Suprapubic skin (tissue), 3 donors: ENCODE data around the gene PRTFDC1.

Experiments
- CTCF ChIP-seq, 2 donors: fragments of 200-600 bp in 1 of 2; fragments of 450-650 bp in 1 of 2; sonication (generic) in 1 of 2; IDR thresholded peaks; one replicate each; pipeline ENCODE4 v1.5.1; 2016 to 2019; ENCODE audit warnings: antibody characterized with exemption in 2 of 2, mild to moderate bottlenecking in 1 of 2, moderate library complexity in 1 of 2
- POLR2A ChIP-seq, 2 donors: fragments of 450-650 bp; IDR thresholded peaks; one replicate each; pipeline ENCODE4 v1.6.1; 2017; ENCODE audit warnings: antibody characterized with exemption in 2 of 2, mild to moderate bottlenecking in 2 of 2, moderate library complexity in 2 of 2

- TF ChIP-seq CTCF (IDR thresholded peaks at IDR 0.05): no peak
- no peak for TF ChIP-seq POLR2A (IDR thresholded peaks at IDR 0.05)
These were observed 1.3 kb upstream of the PRTFDC1 start for GRCh38 chr10:24953675-24954074.
